HG03439 (cell line): ENCODE data around the gene UPF2.
A peak's percentile ranks its signal among the peaks of the same experiment; 100 is the strongest.
"Not testable (repeated sequence)": the region's sequence is repeated elsewhere in the genome, so short reads cannot be mapped to it uniquely, and the experiment has no call there.

Source experiments
- ATAC-seq: cut with Tn5 transposase; IDR thresholded peaks from one replicate; pipeline ENCODE4 v1.9.1; 2021; ENCODE audit warnings: mild to moderate bottlenecking, moderate library complexity; ENCODE audit not compliant: unreplicated experiment

Gene UPF2

DNA sequence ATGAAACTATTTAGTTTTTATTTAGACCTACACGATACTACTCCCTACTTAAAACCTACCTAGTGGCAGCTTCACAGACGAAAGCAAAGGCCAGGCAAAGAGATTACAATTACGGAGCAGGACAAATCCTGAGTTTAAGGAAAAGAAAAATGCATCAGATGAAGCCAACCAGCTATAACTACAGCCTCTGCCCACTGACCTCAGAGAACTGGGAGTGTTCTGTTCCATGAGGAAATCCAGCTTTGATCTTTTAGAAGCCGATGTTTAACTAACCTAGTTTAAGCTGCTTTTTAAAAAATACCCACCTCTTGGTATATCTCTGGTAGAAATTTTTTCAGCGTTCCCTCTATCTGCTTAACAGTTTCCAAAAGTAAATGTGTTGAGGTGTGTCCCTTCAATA is 3.0 kb upstream of the UPF2 start:
- ATAC-seq: no peak

- peak; percentile 8 for ATAC-seq
Measured at GRCh38 chr10:12042409-12042796, 206 bp downstream of the UPF2 start.

DNA sequence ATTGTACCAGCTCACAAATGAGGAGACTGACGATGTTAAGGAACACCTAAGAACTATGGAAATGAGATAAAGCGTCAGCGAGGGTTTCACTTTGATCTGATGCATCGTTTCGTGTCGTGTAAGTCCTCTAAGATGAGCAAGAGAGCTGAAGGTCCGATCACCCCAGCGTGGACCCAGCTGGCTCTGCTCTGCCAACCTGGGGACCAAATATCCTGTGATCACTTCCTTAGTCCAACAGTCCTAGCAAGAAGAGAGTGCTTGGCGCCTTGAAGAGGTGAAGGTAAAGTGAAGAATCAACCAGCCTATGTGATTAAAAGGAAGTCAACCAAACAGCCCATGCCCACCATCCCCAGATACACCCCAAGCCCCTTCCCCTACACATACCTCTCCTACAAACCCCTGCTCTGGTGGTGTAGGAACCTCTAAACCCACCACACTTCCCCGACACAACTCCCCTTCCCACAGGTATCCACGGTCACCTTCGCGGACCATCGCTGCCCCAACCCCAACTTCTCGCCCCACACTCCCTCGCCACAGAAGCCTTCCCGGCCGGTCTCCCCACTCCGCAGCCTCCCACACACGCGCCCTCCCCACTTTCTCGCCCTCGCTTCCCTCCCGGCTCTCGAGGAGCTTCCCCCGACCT is 722 bp downstream of the UPF2 start:
- ATAC-seq: no peak

DNA sequence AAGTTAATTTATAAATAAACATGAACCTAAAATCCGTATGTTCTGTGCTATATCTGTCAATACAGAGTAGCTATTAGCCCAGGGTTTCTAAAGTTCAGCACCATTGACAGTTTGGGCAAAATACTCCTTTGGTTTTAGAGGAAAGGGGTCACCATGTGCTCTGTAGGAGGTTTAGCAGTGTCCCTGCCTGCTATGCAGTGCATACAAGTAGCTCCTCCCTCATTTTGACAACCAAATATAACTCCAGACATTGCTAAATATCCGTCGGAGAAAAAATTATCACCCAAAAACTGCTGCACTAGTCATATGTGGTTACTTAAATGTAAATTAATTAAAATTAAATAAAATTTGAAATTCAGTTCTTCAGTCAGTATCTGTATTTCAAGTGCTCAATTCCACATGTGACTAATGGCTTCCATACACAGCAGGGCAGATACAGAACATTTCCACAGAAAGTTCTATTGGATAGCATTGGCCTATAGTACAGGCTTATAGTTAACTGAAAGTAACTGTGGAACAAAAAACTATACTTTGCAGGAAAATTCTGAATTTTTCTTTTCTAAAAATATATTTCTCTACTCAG is 6.4 kb downstream of the UPF2 start:
- no peak for ATAC-seq

DNA sequence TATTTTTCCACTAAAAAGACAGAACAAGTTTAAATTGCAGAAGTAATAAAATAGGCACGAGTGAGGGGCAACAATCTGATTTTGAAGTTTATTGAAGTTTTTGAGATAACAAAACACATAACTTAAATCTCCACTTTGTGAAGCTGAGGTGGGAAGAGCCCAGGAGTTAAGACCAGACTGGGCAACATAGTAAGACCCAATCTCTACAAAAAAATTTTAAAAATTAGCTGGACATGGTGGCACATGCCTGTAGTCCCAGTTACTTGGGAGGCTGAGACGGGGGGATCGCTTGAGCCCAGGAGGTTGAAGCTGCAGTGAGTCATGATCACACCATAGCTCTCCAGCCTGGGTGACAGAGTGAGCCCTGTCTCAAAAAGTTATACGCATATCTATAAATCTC is 11.2 kb downstream of the UPF2 start:
- no peak for ATAC-seq

GRCh38 chr10:12027539-12027938 is 15.1 kb downstream of the UPF2 start:
- ATAC-seq: no peak

DNA sequence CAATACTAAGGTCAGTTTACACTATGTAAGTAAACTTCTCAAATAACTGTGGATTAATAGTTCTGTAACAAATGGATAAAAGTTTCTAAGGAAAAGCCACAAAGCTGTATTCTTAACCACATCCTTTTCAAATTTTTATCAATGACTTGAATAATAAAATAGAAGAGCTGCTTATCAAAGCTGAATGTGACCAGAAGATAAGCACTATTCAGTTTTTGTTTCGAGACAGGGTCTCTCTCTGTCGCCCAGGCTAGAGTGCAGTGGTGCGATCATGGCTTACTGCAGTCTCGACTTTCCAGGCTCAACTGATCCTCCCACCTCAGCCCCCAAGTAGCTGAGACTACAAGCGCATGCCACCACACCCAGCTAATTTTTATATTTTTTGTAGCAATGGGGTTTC is 17.0 kb downstream of the UPF2 start:
- no peak for ATAC-seq

GRCh38 chr10:12022580-12023257 is 19.9 kb downstream of the UPF2 start:
- ATAC-seq: no peak

DNA sequence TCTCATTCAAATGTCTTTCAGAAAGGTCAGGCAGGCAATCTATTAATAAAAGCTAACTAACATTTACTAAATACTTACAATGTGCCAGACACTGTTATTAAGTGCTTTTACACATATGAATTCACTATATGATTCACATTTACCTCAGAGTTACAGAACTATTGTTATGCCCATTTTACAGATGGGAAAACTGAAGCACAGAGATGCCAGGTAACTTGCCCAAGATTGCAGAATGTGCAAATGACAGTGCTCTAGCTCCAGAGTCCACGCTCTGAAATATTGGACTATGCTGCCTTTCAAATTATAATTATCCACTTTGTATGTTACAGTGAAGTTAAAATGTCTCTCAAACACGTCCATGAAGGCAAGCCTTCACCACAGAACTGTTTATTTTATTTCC is 22.0 kb downstream of the UPF2 start:
- no peak for ATAC-seq

DNA sequence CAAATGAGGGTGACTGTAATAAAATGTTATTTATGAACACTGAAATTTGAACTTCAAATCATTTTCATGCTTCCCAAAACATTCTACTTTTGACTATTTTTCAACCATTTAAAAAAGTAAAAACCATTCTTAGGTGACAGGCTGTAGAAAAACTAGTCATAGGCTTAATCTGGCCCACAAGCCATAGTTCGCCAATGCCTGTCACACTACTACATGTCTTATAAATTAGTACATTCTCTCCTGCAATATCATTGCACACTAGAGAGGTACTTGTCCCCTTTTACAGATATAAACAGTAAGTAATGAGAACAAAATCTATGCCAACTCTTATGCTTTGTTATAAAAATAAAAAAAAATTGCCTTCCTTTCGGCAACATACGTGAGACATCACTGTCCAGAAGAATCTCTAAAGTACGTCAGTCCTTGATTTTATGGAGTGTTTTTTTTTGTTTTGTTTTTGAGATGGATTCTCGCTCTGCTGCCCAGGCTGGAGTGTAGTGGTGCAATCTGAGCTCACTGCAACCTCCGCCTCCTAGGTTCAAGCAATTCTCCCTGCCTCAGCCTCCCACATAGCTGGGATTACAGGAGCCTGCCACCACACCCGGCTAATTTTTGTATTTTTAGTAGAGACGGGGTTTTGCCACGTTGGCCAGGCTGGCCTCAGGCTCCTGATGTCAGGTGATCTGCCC is 23.2 kb downstream of the UPF2 start:
- ATAC-seq: no peak

DNA sequence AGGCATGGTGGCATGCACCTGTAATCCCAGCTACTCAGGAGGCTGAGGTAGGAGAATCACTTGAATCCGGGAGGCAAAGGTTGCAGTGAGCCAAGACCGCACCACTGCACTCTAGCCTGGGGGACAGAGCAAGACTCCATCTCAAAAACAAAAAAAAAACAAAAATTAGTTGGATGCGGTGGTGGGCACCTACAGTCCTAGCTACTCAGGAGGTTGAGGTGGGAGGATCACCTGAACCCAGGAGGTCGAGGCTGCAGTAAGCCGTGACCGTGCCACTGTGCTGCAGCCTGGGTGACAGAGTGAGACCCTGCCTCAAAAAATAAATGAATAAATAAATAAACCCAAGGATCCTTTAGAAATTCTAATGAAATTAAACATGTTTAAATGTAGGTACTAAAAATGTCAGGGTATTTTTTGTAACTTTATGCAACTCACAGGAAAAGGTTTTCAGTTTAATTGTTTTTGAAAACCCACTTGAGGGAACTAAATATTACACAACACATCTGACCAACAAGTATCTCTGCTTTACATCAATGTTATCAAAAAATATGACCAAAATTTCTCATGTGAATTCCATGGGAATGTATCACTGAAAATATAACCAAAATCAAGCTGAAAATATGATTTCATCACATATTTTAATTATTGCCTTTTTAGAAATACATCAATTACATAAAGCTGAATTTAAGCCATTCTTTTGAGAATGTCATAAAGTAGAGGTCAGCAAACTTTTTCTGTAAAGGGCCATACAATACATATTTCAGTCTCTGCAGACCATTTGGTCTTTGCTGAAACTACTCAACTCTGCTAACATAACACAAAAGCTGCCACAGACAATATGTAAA is 23.9 kb downstream of the UPF2 start:
- no peak for ATAC-seq

- ATAC-seq: no peak
Measured at GRCh38 chr10:12013926-12014325, 28.7 kb downstream of the UPF2 start.

DNA sequence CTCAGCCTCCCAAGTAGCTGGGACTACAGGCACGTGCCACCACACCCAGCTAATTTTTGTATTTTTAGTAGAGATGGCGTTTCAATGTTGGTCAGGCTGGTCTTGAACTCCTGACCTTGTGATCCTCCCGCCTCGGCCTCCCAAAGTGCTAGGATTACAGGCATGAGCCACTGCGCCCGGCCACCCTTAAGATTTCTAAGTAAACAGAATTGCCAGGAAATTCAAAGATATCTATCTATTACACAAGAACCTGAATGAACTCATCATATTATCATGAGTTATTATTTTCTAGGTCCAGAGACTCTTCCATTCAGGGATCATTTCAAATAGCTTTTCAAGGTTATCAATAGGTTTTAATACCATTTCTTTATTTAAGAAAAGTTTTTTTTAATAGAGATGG is 29.2 kb downstream of the UPF2 start:
- ATAC-seq: not testable (repeated sequence)

DNA sequence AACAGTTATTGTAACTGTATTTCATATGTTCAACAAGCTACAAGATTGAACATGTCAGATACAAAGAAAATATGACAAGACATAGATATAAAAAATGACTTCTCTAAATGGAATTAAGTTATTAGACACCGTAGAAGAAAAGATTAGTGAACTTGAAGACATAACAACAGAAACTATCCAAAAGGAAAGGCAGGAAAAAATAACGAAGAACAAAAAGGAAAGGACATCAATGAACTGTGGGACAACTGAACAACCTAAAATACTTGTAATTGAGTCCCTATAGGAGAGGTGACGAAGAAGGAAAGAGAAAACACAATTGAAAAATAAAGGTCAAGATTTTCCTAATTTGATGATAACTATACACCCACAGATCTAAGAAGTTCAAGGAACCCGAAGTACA is 32.3 kb downstream of the UPF2 start:
- ATAC-seq: no peak

- not testable (repeated sequence) for ATAC-seq
Measured at GRCh38 chr10:12008842-12009241, 33.8 kb downstream of the UPF2 start.

- no peak for ATAC-seq
Measured at GRCh38 chr10:12006671-12007070, 35.9 kb downstream of the UPF2 start.

- ATAC-seq: no peak
Measured at GRCh38 chr10:11993834-11994468, 48.7 kb downstream of the UPF2 start.

DNA sequence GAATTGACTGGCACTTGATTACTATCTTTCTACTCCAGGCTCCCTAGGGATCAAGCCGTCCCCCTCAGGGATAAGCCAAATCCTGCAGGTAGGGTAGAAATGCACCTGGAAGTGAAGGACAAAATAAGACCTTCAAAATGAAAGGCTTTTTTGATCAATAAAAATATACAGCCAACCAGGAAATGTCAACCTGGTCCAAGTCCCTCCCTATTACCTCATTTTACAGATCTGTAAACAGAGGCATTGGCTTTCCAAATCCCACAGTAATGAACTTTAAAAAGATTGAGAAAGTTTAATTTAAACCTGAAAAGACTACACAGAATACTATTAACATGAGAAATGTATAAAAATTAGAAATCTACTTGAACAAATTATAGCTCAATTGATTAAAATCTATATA is 53.7 kb downstream of the UPF2 start:
- ATAC-seq: no peak

DNA sequence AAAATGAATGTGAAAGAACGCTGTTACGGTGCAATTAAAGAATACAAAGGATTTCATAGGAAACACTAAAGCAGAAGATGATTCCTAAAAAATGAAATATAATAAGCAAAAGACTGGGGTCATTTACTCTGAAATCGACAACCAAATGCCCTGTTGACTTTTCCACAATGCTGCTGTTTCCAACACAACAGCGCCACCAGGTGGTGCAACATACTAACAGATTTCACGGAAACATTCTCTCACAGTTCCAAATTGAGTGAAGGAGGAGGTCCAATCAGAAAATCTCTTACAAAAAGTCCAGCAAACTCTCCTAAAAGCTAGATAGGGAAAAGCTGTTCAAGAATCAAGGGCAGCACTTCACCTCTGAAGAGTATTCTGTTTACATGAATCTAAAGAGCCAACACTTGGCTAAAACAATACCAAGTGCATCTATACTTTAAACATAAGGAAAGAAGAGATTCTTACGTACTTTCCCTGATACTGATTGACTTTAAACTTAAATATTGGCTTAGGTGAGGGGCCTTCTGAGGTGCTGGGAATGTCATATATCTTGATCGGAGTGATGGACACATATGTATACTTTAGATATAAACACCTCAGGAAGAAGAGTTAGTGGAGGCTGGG is 55.9 kb downstream of the UPF2 start:
- no peak for ATAC-seq

DNA sequence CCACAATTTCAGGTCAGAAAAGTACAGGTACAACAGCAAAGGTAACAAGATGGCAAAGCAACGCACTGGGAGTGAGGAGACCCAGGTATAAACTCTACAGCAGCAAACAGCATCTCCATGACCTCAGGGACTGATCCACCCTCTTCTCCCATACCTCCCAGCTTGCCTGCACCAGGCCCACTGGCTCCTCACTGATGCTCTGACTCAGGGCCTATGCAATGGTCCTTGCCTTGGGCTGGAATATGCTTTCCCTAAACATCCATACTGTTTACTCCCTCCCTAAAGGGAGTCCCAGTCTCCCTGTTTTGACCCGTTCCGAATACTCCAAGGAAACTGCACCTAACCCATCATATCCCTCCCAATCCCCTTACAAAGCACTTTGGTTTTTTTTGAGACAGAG is 60.4 kb downstream of the UPF2 start:
- ATAC-seq: no peak
